ENCODE measurements around the gene NUP58. TPM values are rescaled to one million over a fixed set of nuclear protein-coding genes. Genes with fewer than 3 reads are reported as not detected.

NUP58 gene
- total and polyA plus RNA-seq, 10 of the 15 experiments (the other 5 are each of a cell fraction or from before 2014, with no cell fraction given): 12.1 to 78.0 (median 48.9) TPM

DNA sequence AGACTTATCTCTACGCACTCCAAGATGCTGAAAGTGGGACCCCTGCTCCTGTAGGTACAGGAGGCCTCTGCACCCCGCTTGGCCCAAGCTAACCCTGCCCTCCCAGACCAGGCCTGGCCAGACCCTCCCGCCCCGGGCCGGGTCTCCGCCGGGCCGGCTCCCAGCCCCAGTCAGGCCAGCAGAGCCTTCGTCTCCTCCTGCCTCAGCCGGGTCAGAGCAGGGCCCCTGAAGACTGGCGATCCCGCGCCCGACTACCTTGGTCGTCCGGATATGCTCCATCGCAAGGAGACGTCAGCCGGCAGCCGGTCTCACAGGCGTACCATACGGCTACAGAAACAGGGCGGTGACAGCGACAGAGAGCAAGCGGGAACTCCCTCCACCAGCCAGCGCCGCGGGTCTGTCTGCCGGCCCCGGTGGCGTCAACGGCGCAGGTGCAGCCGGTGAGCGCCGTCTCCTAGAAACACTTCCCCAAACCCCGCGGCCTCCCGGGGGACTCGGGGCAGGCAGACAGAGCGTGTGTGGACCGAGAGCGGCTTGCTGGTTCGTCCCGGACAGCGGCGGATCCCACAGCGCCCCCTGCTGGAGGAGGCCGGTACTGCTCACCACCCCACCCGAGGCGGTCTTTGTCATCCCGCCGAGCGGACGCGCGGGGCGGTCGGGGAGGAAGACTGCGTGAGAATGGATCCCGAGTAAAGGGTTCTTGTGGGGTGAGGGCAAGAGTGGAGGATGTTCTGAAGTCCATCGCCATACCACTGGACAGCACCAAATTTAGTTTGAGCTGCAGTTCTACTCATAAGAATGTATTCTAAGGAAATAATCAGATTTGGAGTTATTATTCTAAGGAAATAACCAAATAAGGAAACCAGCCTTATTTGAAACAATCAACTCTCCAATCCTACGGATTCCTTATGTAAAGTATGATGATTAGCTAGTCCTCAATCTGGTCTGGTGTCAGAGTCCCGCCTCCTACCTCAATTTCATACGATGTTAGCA lies 14.2 kb upstream of the NUP58 start, which contains the start of gene MTMR6:
Gene MTMR6, minus strand, starts transcription at position 520 of the 993 bp plus-strand sequence. Its CDS starts 241 bp downstream, at position 279.
- SMC1A ChIA-PET (ENCODE audit: uncharacterized antibody, unreplicated experiment): interaction anchor here (0.7 to 4.0 kb wide), 4 partner anchors 12 to 53 kb away, joined by 3 to 20 read pairs (median 4); no protein-coding TSS in a partner anchor
- Histone ChIP-seq H3K27ac (ENCODE audit: control insufficient read depth, insufficient read depth) (peak within 1 kb of the TSS; percentile 95), H3K36me3 (ENCODE audit: control insufficient read depth in 2 of 2, insufficient read depth in 2 of 2, low read length in 1 of 2) (no peaks in the 10 kb centered on the region), H3K27me3 (replicated peaks in 1 of 2; ENCODE audit: control insufficient read depth in 2 of 2, insufficient read depth in 2 of 2, low read length in 1 of 2) (no peaks in the 10 kb centered on the region), H3K9me3 (replicated peaks; ENCODE audit: control insufficient read depth, insufficient read depth, low read length) (no peaks in the 10 kb centered on the region), H3K4me3 (peak within 1 kb of the TSS; percentile 59), H3K9ac (ENCODE audit: control insufficient read depth, insufficient read depth, low read length) (peak within 1 kb of the TSS; percentile 94), H4K20me1 (ENCODE audit: control insufficient read depth, insufficient read depth) (no peaks in the 10 kb centered on the region), H3K4me2 (ENCODE audit: control insufficient read depth, insufficient read depth) (peak within 1 kb of the TSS; percentile 94), H2AFZ (ENCODE audit: control insufficient read depth, low read depth, low read length) (peak within 1 kb of the TSS; percentile 85), H3K79me2 (ENCODE audit: control insufficient read depth, insufficient read depth, low read length) (peaks cover 15% of the 10 kb centered on the region), H3K4me1 (ENCODE audit: control insufficient read depth, insufficient read depth, low read length) (peaks cover 2% of the 10 kb centered on the region)
- FAIRE-seq: peak; percentile 96
- WGBS (ENCODE audit: insufficient coverage, insufficient replicate concordance, low lambda C conversion rate, missing lambda C conversion rate): under 1% methylated on average over 65 of the region's 65 CpGs
- RAD21 ChIA-PET (ENCODE audit: unreplicated experiment): interaction anchor here (0.7 to 0.8 kb wide), 4 partner anchors 11 to 106 kb away, joined by 3 read pairs; no protein-coding TSS in a partner anchor
- BruUV-seq (replicated peaks): no TSS peak
- peak; percentile 97 for ATAC-seq
- POLR2A ChIA-PET: interaction anchor here (1.4 kb wide), 2 partner anchors 12 to 16 kb away, joined by 4 to 5 read pairs; no protein-coding TSS in a partner anchor
- intact Hi-C loops (cut with micrococcal nuclease; ENCODE audit: unreplicated experiment): loop anchor here (2.0 to 10.0 kb wide), 3 partner anchors 14 to 362 kb away; partner anchors contain the start of gene NUP58
- peak; percentile 80 for DNase-seq (ENCODE audit: low read depth, low spot score)
- CTCF ChIA-PET: interaction anchor here (0.6 to 2.5 kb wide), 12 partner anchors 9 to 197 kb away, joined by 3 to 14 read pairs (median 3); partner anchors contain the start of gene NUP58
- in situ Hi-C loops (cut with MboI): no loop called here
- TF ChIP-seq ZBED1 (IDR thresholded peaks at IDR 0.05; ENCODE audit: borderline replicate concordance): 0 out of 2 replicates have a peak, but pooled peaks have one; percentile 23
- 0 out of 2 replicates have a peak, but pooled peaks have one; percentile 14 for TF ChIP-seq ZNF384 (IDR thresholded peaks at IDR 0.05; ENCODE audit: borderline replicate concordance, low read depth, low read length)
- TF ChIP-seq, protein P1, sequence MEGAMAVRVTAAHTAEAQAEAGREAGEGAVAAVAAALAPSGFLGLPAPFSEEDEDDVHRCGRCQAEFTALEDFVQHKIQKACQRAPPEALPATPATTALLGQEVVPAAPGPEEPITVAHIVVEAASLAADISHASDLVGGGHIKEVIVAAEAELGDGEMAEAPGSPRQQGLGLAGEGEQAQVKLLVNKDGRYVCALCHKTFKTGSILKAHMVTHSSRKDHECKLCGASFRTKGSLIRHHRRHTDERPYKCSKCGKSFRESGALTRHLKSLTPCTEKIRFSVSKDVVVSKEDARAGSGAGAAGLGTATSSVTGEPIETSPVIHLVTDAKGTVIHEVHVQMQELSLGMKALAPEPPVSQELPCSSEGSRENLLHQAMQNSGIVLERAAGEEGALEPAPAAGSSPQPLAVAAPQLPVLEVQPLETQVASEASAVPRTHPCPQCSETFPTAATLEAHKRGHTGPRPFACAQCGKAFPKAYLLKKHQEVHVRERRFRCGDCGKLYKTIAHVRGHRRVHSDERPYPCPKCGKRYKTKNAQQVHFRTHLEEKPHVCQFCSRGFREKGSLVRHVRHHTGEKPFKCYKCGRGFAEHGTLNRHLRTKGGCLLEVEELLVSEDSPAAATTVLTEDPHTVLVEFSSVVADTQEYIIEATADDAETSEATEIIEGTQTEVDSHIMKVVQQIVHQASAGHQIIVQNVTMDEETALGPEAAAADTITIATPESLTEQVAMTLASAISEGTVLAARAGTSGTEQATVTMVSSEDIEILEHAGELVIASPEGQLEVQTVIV (IDR thresholded peaks at IDR 0.05; ENCODE audit: borderline replicate concordance, partially characterized antibody): peak; percentile 74
- TF ChIP-seq TBL1XR1 (IDR thresholded peaks at IDR 0.05; ENCODE audit: low read depth, low read length): peak; percentile 69; the same call in 1 of the 2 replicates
- TF ChIP-seq HCFC1 (IDR thresholded peaks at IDR 0.05; ENCODE audit: low read length): peak; percentile 51
- no peak for TF ChIP-seq CBX5 (IDR thresholded peaks at IDR 0.05; ENCODE audit: low read depth)
- peak; percentile 98 for TF ChIP-seq MXI1 (IDR thresholded peaks at IDR 0.05; ENCODE audit: low read depth, low read length)
- no peak for TF ChIP-seq KDM1A (IDR thresholded peaks at IDR 0.05; ENCODE audit: borderline replicate concordance)
- TF ChIP-seq NRF1 (conservative IDR thresholded peaks at IDR 0.05; ENCODE audit: low read depth, low read length): peak; percentile 52
- TF ChIP-seq YY1 (IDR thresholded peaks at IDR 0.05; ENCODE audit: low read depth, low read length): peak; percentile 68
- peak; percentile 4 to 78; a peak in 2 of 4 replicates for TF ChIP-seq EP300 (IDR thresholded peaks at IDR 0.05; ENCODE audit: borderline replicate concordance in 1 of 2, control insufficient read depth in 1 of 2, low read depth in 2 of 2, low read length in 2 of 2)
- TF ChIP-seq TARDBP (IDR thresholded peaks at IDR 0.05; ENCODE audit: borderline replicate concordance): no peak; the same call in 1 of the 2 replicates
- TF ChIP-seq TAF1 (IDR thresholded peaks at IDR 0.05; ENCODE audit: borderline replicate concordance, low read depth, low read length): peak; percentile 61; the same call in 1 of the 2 replicates
- TF ChIP-seq CBFB (IDR thresholded peaks at IDR 0.05; ENCODE audit: low read depth): no peak
- TF ChIP-seq, protein P2, sequence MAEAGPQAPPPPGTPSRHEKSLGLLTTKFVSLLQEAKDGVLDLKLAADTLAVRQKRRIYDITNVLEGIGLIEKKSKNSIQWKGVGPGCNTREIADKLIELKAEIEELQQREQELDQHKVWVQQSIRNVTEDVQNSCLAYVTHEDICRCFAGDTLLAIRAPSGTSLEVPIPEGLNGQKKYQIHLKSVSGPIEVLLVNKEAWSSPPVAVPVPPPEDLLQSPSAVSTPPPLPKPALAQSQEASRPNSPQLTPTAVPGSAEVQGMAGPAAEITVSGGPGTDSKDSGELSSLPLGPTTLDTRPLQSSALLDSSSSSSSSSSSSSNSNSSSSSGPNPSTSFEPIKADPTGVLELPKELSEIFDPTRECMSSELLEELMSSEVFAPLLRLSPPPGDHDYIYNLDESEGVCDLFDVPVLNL (IDR thresholded peaks at IDR 0.05; ENCODE audit: low read depth, low read length): peak; percentile 36; the same call in 1 of the 2 replicates
- 0 out of 3 replicates have a peak, but pooled peaks have one; percentile 37 for TF ChIP-seq POU2F2 (IDR thresholded peaks at IDR 0.05; ENCODE audit: borderline replicate concordance, low read depth, low read length)
- TF ChIP-seq, protein P3, sequence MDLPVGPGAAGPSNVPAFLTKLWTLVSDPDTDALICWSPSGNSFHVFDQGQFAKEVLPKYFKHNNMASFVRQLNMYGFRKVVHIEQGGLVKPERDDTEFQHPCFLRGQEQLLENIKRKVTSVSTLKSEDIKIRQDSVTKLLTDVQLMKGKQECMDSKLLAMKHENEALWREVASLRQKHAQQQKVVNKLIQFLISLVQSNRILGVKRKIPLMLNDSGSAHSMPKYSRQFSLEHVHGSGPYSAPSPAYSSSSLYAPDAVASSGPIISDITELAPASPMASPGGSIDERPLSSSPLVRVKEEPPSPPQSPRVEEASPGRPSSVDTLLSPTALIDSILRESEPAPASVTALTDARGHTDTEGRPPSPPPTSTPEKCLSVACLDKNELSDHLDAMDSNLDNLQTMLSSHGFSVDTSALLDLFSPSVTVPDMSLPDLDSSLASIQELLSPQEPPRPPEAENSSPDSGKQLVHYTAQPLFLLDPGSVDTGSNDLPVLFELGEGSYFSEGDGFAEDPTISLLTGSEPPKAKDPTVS (IDR thresholded peaks at IDR 0.05; ENCODE audit: low read depth, low read length): no peak

Data from GM12878 (cell line).